ENCODE results near the gene RERE. TPM values are rescaled to one million over a fixed set of nuclear protein-coding genes. Genes with fewer than 3 reads are reported as not detected.

RERE gene
- total and polyA plus RNA-seq, 7 donors, result 19.2 to 148 (median 90.6) TPM

DNA sequence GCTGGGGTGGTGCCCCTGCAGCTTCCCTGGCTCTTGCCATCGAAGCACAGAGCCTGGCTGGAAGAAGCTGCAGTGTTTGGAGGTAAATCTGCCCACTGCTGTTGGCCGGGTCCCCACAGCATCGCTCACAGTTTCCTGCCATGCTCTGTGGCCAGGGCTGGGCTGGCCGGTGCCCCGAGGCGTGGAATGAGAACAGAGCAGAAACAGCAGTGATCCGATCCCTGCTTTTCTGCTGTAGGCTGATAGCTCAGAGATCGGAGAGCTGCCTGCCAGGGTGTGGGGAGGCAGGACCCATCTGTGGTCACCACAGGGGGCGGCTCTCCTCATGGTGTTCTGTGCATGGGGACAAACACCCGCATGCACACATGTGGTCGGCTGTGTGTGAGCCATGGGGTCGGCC lies 488.0 kb downstream of the RERE start:
- no peaks in the 10 kb centered on the region for H3K9me3 ChIP-seq
- no peak overlapping the region for H3K4me3 ChIP-seq
- peaks cover 0 to 39% (median 4%) of the 10 kb centered on the region in 4 donors for H3K36me3 ChIP-seq
- no peak for DNase-seq
- WGBS, 2 donors, result 81 to 84% methylated on average over 12 of the region's 12 CpGs
- intact Hi-C loops (cut with DNase I), result no loop called here
- TF ChIP-seq POLR2A (IDR thresholded peaks at IDR 0.05), result no peak
- H3K27me3 ChIP-seq, result no peaks in the 10 kb centered on the region
- H3K27ac ChIP-seq, result no peak overlapping the region
- H3K4me1 ChIP-seq, result no peaks in the 10 kb centered on the region

DNA sequence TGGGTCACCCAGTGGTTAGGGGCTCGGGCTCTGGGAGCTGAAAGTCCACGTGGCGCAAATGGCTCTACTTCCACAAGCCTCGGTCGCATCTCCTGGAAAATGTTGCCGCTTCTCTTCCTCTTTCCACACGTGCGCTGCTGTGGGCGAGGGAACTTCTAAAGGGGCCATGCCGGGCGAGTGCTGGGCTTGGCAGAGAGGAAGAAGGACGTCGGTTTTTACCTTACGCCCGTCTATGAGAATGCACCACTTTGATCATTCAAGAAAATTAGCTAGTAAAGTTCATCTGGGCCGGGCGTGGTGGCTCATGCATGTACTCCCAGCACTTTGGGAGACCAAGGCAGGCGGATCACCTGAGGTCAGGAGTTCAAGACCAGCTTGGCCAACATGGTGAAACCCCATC lies 489.2 kb downstream of the RERE start:
- DNase-seq, result no peak
- H3K9me3 ChIP-seq, result no peaks in the 10 kb centered on the region
- intact Hi-C loops (cut with DNase I), result no loop called here

DNA sequence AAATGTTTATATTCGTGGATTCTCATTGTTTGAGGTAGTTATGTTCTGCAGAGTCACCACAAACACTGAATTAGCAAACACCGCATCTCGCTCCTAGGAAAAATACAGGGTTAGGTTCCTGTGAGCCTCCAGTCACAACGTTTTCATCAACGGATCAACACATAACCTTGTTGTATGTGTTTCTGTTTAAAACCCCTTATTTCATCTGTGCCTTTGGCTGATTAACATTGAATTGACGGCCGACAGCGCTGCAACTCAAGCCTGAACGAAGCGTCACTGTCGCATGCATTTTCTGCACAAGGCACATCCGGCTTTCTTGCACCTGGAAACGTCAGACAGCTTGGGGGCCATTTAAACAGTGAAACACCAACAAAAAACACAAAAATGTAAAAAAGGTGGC lies 491.2 kb downstream of the RERE start:
- TF ChIP-seq, protein P1, sequence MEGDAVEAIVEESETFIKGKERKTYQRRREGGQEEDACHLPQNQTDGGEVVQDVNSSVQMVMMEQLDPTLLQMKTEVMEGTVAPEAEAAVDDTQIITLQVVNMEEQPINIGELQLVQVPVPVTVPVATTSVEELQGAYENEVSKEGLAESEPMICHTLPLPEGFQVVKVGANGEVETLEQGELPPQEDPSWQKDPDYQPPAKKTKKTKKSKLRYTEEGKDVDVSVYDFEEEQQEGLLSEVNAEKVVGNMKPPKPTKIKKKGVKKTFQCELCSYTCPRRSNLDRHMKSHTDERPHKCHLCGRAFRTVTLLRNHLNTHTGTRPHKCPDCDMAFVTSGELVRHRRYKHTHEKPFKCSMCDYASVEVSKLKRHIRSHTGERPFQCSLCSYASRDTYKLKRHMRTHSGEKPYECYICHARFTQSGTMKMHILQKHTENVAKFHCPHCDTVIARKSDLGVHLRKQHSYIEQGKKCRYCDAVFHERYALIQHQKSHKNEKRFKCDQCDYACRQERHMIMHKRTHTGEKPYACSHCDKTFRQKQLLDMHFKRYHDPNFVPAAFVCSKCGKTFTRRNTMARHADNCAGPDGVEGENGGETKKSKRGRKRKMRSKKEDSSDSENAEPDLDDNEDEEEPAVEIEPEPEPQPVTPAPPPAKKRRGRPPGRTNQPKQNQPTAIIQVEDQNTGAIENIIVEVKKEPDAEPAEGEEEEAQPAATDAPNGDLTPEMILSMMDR (IDR thresholded peaks at IDR 0.05), result no peak
- TF ChIP-seq EP300 (IDR thresholded peaks at IDR 0.05), result no peak
- no peak for TF ChIP-seq POLR2A (IDR thresholded peaks at IDR 0.05)
- no peak for TF ChIP-seq POLR2AphosphoS5 (IDR thresholded peaks at IDR 0.05)
- Histone ChIP-seq H3K9me3 (no peaks in the 10 kb centered on the region), H3K27me3 (no peaks in the 10 kb centered on the region), H3K4me1 (no peaks in the 10 kb centered on the region), H3K4me3 (no peak overlapping the region), H3K36me3 (peaks cover 0 to 26% (median 4%) of the 10 kb centered on the region in 4 donors), H3K27ac (no peak overlapping the region)
- intact Hi-C loops (cut with DNase I), result no loop called here
- WGBS, 2 donors, result 92 to 94% methylated on average over 13 of the region's 13 CpGs
- DNase-seq, result no peak

More for the DNA sequence above, 489.2 kb downstream of the RERE start:
- Histone ChIP-seq H3K4me3 (no peak overlapping the region), H3K4me1 (no peaks in the 10 kb centered on the region), H3K36me3 (peaks cover 0 to 28% (median 4%) of the 10 kb centered on the region in 4 donors), H3K27ac (no peak overlapping the region), H3K27me3 (no peaks in the 10 kb centered on the region)
- 92 to 94% methylated on average over 18 of the region's 18 CpGs for WGBS, 2 donors
- TF ChIP-seq, protein P1 (IDR thresholded peaks at IDR 0.05), result no peak
- TF ChIP-seq POLR2A (IDR thresholded peaks at IDR 0.05) (no peak), EP300 (IDR thresholded peaks at IDR 0.05) (no peak), POLR2AphosphoS5 (IDR thresholded peaks at IDR 0.05) (no peak)

DNA sequence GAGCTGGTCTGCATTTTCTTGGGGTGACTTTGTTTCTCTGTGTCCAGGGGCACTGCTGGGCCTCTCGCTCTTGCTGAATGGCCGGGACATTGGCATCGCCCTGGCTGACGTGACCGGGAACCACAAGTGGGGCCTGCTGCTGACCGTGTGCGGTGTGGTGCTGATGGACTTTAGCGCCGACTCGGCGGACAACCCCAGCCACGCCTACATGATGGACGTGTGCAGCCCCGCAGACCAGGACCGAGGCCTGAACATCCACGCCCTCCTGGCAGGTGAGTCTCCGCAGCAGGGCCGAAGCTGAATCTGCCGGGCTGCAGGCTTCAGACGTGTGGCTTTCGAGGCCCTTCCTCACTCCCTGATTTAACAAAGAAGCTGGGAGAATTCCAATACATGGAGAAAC lies 491.7 kb downstream of the RERE start:
- intact Hi-C loops (cut with DNase I), result no loop called here
- Histone ChIP-seq H3K9me3 (no peaks in the 10 kb centered on the region), H3K27me3 (no peaks in the 10 kb centered on the region), H3K4me3 (no peak overlapping the region), H3K4me1 (no peaks in the 10 kb centered on the region), H3K36me3 (peaks cover 0 to 26% (median 4%) of the 10 kb centered on the region in 4 donors), H3K27ac (no peak overlapping the region)
- TF ChIP-seq, protein P1 (IDR thresholded peaks at IDR 0.05), result no peak
- TF ChIP-seq POLR2A (IDR thresholded peaks at IDR 0.05) (no peak), EP300 (IDR thresholded peaks at IDR 0.05) (no peak)
- DNase-seq, result no peak
- WGBS, 2 donors, result 90 to 93% methylated on average over 21 of the region's 21 CpGs

DNA sequence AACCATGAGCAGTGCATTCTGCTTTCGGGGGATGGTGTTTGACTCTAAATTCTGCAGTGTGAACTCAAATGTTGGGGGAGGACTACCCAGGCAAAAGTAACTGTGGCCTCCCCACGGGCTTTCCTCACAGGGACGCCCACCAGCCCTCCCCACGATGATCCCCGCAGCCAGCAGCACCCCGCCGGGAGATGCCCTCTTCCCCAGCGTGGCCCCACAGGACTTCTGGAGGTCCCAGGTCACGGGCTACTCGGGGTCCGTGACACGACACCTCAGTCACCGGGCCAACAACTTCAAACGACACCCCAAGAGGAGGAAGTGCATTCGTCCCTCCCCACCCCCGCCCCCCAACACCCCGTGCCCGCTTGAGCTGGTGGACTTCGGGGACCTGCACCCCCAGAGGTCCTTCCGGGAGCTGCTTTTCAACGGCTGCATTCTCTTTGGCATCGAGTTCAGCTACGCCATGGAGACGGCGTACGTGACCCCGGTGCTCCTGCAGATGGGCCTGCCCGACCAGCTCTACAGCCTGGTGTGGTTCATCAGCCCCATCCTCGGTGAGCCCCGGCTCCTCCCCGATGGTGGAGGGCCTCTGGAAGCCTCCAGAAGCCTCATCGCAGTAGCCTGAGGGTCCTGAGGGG lies 493.1 kb downstream of the RERE start:
- H3K27ac ChIP-seq, result no peak overlapping the region

More for the DNA sequence above, 493.1 kb downstream of the RERE start:
- no peak for DNase-seq
- TF ChIP-seq EP300 (IDR thresholded peaks at IDR 0.05) (no peak), POLR2AphosphoS5 (IDR thresholded peaks at IDR 0.05) (no peak), POLR2A (IDR thresholded peaks at IDR 0.05) (no peak)
- TF ChIP-seq, protein P1 (IDR thresholded peaks at IDR 0.05), result no peak
- intact Hi-C loops (cut with DNase I), result no loop called here
- H3K27me3 ChIP-seq, result no peaks in the 10 kb centered on the region
- peaks cover 0 to 26% (median 4%) of the 10 kb centered on the region in 4 donors for H3K36me3 ChIP-seq
- 87 to 90% methylated on average over 32 of the region's 32 CpGs for WGBS, 2 donors
- no peaks in the 10 kb centered on the region for H3K4me1 ChIP-seq
- H3K4me3 ChIP-seq, result no peak overlapping the region
- no peaks in the 10 kb centered on the region for H3K9me3 ChIP-seq
